HepG2 (cell line): Measurements from ENCODE around the gene TP53. TPM values are rescaled to one million over a fixed set of nuclear protein-coding genes. Genes with fewer than 3 reads are reported as not detected.

Source experiments
- HES4 ChIP-seq: sonication (generic); formaldehyde crosslinking; IDR thresholded peaks from 2 replicates; pipeline ENCODE4 v1.9.0; 2021; ENCODE audit warnings: mild to moderate bottlenecking, missing genetic modification reagents, borderline replicate concordance
- REPIN1 ChIP-seq: sonication (generic); formaldehyde crosslinking; IDR thresholded peaks from 2 replicates; pipeline ENCODE4 v1.8.0; 2022; ENCODE audit warnings: missing genetic modification reagents, low read depth, mild to moderate bottlenecking, borderline replicate concordance
- SATB2 ChIP-seq: sonication (generic); formaldehyde crosslinking; IDR thresholded peaks from 2 replicates; pipeline ENCODE4 v1.5.0; 2020; ENCODE audit warnings: missing genetic modification reagents
- SUZ12 ChIP-seq: fragments of 150-350 bp; IDR thresholded peaks from 2 replicates; pipeline ENCODE4 v1.6.1; 2014; ENCODE audit warnings: low read depth, low read length
- THAP11 ChIP-seq: IDR thresholded peaks from 2 replicates; pipeline ENCODE4 v1.6.1; 2016; ENCODE audit warnings: missing biosample characterization, missing genetic modification reagents
- TP53 ChIP-seq: sonication (generic); formaldehyde crosslinking; conservative IDR thresholded peaks from 2 replicates; pipeline ENCODE4 v1.4.0; 2020; ENCODE audit warnings: missing genetic modification reagents
- ZNF225 ChIP-seq: sonication (generic); formaldehyde crosslinking; IDR thresholded peaks from 2 replicates; pipeline ENCODE4 v1.4.0; 2020; ENCODE audit warnings: mild to moderate bottlenecking, missing genetic modification reagents
- ZNF556 ChIP-seq: sonication (generic); formaldehyde crosslinking; IDR thresholded peaks from 2 replicates; pipeline ENCODE4 v1.4.0; 2020; ENCODE audit warnings: mild to moderate bottlenecking, missing genetic modification reagents, borderline replicate concordance
- ZNF766 ChIP-seq: sonication (generic); formaldehyde crosslinking; IDR thresholded peaks from 2 replicates; pipeline ENCODE4 v1.5.0; 2020; ENCODE audit warnings: missing genetic modification reagents, borderline replicate concordance
- polyA plus RNA-seq, 8 experiments: library from polyadenylated mRNA; depleted of rRNA in 3 of 8; stranded (reverse) in 7 of 8; unstranded in 1 of 8; fragments of >200 nt; fragmentation: Illumina TruSeq in 4 of 8; extraction: Trizol in 4 of 8; gene quantifications; 2 replicates each; pipeline versions ENCODE4 v1.2.1 to v1.2.3, GENCODE V29; 2011 to 2016; ENCODE audit warnings: low read depth in 4 of 8, missing spikeins in 1 of 8, mixed read lengths in 1 of 8; ENCODE audit not compliant: insufficient read depth in 1 of 8
- total RNA-seq, 5 experiments: library from RNA; depleted of rRNA; stranded (reverse); fragments of >200 nt; fragmentation: Illumina TruSeq; extraction: Trizol; gene quantifications; 2 replicates each; pipeline ENCODE4 v1.2.3, GENCODE V29; 2016; ENCODE audit warnings: low read depth in 1 of 5
- TF ChIP-seq, protein P1 (sequence below): sonication (generic); formaldehyde crosslinking; IDR thresholded peaks from 2 replicates; pipeline ENCODE4 v1.9.0; 2021; ENCODE audit warnings: missing genetic modification reagents, borderline replicate concordance
- TF ChIP-seq, protein P2 (sequence below): sonication (generic); formaldehyde crosslinking; IDR thresholded peaks from 2 replicates; pipeline ENCODE4 v1.9.0; 2021; ENCODE audit warnings: missing genetic modification reagents, mild to moderate bottlenecking, borderline replicate concordance
- TF ChIP-seq, protein P3 (sequence below): sonication (generic); formaldehyde crosslinking; IDR thresholded peaks from 2 replicates; pipeline ENCODE4 v1.5.1; 2020; ENCODE audit warnings: mild to moderate bottlenecking, missing genetic modification reagents, borderline replicate concordance
- TF ChIP-seq, protein P4 (sequence below): sonication (generic); formaldehyde crosslinking; IDR thresholded peaks from 2 replicates; pipeline ENCODE4 v1.4.0; 2020; ENCODE audit warnings: mild to moderate bottlenecking, missing genetic modification reagents, borderline replicate concordance

TP53 gene
- total and polyA plus RNA-seq, 2 of the 13 experiments (the other 11 are each of a cell fraction or from before 2014, with no cell fraction given) = 17.1 to 29.9 TPM

DNA sequence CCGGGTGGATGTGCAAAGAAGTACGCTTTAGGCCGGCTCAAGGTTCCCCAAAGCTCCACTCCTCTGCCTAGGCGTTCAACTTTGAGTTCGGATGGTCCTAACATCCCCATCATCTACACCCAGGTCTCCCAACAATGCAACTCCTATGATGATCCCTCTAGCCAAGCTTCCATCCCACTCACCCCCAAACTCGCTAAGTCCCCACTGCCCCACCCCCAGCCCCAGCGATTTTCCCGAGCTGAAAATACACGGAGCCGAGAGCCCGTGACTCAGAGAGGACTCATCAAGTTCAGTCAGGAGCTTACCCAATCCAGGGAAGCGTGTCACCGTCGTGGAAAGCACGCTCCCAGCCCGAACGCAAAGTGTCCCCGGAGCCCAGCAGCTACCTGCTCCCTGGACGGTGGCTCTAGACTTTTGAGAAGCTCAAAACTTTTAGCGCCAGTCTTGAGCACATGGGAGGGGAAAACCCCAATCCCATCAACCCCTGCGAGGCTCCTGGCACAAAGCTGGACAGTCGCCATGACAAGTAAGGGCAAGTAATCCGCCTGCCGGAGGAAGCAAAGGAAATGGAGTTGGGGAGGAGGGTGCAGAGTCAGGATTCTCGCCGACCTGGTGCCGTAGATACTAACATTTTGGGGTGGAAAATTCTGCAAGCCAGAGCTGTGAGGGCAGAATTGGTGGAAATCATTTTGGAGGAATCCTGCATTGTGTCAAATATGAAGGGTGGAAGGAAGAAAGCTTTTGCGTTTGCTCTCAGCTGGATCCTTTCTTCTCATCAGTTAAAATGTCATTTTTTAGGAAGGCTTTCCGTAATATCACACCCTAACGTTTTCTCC lies at the start of gene TP53 (continued):
- TF ChIP-seq, protein P1, sequence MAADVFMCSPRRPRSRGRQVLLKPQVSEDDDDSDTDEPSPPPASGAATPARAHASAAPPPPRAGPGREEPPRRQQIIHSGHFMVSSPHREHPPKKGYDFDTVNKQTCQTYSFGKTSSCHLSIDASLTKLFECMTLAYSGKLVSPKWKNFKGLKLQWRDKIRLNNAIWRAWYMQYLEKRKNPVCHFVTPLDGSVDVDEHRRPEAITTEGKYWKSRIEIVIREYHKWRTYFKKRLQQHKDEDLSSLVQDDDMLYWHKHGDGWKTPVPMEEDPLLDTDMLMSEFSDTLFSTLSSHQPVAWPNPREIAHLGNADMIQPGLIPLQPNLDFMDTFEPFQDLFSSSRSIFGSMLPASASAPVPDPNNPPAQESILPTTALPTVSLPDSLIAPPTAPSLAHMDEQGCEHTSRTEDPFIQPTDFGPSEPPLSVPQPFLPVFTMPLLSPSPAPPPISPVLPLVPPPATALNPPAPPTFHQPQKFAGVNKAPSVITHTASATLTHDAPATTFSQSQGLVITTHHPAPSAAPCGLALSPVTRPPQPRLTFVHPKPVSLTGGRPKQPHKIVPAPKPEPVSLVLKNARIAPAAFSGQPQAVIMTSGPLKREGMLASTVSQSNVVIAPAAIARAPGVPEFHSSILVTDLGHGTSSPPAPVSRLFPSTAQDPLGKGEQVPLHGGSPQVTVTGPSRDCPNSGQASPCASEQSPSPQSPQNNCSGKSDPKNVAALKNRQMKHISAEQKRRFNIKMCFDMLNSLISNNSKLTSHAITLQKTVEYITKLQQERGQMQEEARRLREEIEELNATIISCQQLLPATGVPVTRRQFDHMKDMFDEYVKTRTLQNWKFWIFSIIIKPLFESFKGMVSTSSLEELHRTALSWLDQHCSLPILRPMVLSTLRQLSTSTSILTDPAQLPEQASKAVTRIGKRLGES = no peak
- TF ChIP-seq TP53 (0 out of 2 replicates have a peak, but pooled peaks have one; percentile 24), REPIN1 (peak; percentile 72), HES4 (peak; percentile 78; the same call in 1 of the 2 replicates), ZNF556 (CRISPR knock-in tag) (0 out of 2 replicates have a peak, but pooled peaks have one; percentile 41), SATB2 (CRISPR knock-in tag) (0 out of 2 replicates have a peak, but pooled peaks have one; percentile 12), THAP11 (CRISPR knock-in tag) (peak; percentile 93), SUZ12 (peak; percentile 61), ZNF225 (CRISPR knock-in tag) (peak; percentile 20; the same call in 1 of the 2 replicates), ZNF766 (no peak)
- TF ChIP-seq, protein P2, sequence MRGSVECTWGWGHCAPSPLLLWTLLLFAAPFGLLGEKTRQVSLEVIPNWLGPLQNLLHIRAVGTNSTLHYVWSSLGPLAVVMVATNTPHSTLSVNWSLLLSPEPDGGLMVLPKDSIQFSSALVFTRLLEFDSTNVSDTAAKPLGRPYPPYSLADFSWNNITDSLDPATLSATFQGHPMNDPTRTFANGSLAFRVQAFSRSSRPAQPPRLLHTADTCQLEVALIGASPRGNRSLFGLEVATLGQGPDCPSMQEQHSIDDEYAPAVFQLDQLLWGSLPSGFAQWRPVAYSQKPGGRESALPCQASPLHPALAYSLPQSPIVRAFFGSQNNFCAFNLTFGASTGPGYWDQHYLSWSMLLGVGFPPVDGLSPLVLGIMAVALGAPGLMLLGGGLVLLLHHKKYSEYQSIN (CRISPR knock-in tag) = no peak
- TF ChIP-seq, protein P3, sequence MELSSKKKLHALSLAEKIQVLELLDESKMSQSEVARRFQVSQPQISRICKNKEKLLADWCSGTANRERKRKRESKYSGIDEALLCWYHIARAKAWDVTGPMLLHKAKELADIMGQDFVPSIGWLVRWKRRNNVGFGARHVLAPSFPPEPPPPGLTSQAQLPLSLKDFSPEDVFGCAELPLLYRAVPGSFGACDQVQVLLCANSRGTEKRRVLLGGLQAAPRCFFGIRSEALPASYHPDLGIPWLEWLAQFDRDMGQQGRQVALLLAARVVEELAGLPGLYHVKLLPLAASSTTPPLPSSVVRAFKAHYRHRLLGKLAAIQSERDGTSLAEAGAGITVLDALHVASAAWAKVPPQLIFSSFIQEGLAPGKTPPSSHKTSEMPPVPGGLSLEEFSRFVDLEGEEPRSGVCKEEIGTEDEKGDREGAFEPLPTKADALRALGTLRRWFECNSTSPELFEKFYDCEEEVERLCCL (CRISPR knock-in tag) = 0 out of 2 replicates have a peak, but pooled peaks have one; percentile 60
- TF ChIP-seq, protein P4, sequence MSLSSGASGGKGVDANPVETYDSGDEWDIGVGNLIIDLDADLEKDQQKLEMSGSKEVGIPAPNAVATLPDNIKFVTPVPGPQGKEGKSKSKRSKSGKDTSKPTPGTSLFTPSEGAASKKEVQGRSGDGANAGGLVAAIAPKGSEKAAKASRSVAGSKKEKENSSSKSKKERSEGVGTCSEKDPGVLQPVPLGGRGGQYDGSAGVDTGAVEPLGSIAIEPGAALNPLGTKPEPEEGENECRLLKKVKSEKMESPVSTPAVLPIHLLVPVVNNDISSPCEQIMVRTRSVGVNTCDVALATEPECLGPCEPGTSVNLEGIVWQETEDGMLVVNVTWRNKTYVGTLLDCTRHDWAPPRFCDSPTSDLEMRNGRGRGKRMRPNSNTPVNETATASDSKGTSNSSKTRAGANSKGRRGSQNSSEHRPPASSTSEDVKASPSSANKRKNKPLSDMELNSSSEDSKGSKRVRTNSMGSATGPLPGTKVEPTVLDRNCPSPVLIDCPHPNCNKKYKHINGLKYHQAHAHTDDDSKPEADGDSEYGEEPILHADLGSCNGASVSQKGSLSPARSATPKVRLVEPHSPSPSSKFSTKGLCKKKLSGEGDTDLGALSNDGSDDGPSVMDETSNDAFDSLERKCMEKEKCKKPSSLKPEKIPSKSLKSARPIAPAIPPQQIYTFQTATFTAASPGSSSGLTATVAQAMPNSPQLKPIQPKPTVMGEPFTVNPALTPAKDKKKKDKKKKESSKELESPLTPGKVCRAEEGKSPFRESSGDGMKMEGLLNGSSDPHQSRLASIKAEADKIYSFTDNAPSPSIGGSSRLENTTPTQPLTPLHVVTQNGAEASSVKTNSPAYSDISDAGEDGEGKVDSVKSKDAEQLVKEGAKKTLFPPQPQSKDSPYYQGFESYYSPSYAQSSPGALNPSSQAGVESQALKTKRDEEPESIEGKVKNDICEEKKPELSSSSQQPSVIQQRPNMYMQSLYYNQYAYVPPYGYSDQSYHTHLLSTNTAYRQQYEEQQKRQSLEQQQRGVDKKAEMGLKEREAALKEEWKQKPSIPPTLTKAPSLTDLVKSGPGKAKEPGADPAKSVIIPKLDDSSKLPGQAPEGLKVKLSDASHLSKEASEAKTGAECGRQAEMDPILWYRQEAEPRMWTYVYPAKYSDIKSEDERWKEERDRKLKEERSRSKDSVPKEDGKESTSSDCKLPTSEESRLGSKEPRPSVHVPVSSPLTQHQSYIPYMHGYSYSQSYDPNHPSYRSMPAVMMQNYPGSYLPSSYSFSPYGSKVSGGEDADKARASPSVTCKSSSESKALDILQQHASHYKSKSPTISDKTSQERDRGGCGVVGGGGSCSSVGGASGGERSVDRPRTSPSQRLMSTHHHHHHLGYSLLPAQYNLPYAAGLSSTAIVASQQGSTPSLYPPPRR (CRISPR knock-in tag) = 0 out of 2 replicates have a peak, but pooled peaks have one; percentile 4
